GF-D8 (cell line): ENCODE measurements around the gene EFCAB8.
"Not testable (repeated sequence)": the region's sequence is repeated elsewhere in the genome, so short reads cannot be mapped to it uniquely, and the experiment has no call there.

ENCODE experiments used
- DNase-seq: peaks from one replicate; lab custom pipeline; 2025; lab: John Stamatoyannopoulos, UW

The EFCAB8 gene

GRCh38 chr20:32973077-32973717 lies 114.5 kb downstream of the EFCAB8 start:
- no peak for DNase-seq

DNA sequence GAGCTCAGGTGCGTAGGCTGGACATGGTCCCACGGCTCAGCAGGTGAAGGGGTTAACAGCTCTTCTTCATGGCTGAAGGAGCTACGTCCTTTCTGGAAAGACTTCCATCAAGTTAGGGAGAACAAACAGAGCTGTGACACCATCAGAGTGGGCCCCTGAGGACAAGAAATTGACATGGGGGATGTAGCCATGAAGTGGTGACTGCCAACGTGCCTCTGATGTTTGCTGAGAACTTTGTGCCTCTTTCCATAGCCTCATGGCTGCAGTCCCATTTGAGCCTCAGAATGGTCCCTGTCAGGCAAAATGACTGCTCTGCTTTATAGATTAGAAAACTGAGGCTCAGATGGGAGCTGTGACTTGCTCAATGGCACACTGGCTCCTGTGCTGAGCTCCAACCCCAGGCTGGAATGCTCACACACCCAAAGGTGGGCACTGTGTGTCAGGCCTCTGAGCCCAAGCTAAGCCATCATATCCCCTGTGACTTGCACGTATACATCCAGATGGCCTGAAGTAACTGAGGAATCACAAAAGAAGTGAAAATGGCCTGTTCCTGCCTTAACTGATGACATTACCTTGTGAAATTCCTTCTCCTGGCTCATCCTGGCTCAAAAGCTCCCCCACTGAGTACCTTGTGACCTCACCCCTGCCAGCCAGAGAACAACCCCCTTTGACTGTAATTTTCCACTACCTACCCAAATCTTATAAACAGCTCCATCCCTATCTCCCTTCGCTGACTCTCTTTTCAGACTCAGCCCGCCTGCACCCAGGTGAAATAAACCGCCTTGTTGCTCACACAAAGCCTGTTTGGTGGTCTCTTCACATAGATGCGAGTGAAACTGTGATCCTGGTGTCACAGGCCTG lies 115.7 kb downstream of the EFCAB8 start:
- not testable (repeated sequence) for DNase-seq

- not testable (repeated sequence) for DNase-seq
Measured at GRCh38 chr20:32975121-32975520, 116.4 kb downstream of the EFCAB8 start.

GRCh38 chr20:32975698-32976674 lies 117.3 kb downstream of the EFCAB8 start:
- DNase-seq: no peak

GRCh38 chr20:32976746-32977145 lies 118.0 kb downstream of the EFCAB8 start:
- no peak for DNase-seq

DNA sequence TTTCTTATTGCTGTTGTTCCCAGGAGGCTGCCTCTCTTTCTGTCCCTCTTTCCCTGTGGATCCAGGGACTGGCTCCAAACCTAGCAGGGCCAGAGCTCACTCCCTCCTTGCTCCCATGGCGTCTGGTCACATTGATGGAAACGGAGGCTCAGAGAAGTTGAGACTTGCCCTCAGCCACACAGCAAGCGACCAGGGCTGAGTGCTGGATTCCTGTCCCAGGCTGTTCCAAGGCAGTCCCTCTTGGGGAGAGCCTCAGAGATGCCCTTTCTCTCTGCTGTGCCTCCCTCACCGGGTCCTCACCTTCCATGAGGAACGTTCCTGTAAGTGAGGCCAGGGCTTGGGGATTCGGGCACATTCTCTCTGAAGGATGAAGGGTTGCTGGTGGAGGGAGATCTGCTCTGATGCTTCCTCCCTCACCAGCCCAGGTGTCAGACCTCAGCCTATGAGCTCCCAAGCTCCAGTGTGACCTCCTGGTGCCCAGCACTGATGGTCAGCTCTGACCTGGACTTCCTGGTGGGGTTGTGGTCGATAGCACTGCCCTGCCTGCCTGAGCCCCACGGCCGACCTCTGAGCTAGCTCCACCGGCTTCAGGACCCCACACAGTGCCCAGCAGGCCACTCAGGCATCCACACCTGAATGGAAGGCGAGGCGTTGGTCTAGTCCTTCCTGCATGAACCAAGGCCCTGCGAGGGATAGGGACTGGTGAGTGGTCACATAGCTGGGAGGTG lies 118.7 kb downstream of the EFCAB8 start:
- no peak for DNase-seq

- no peak for DNase-seq
Measured at GRCh38 chr20:32978009-32978335, 119.2 kb downstream of the EFCAB8 start.

GRCh38 chr20:32979201-32979998 lies 120.7 kb downstream of the EFCAB8 start:
- no peak for DNase-seq

GRCh38 chr20:32980131-32980941 lies 121.6 kb downstream of the EFCAB8 start:
- no peak for DNase-seq

GRCh38 chr20:32980990-32981389 lies 122.3 kb downstream of the EFCAB8 start:
- DNase-seq: no peak

DNA sequence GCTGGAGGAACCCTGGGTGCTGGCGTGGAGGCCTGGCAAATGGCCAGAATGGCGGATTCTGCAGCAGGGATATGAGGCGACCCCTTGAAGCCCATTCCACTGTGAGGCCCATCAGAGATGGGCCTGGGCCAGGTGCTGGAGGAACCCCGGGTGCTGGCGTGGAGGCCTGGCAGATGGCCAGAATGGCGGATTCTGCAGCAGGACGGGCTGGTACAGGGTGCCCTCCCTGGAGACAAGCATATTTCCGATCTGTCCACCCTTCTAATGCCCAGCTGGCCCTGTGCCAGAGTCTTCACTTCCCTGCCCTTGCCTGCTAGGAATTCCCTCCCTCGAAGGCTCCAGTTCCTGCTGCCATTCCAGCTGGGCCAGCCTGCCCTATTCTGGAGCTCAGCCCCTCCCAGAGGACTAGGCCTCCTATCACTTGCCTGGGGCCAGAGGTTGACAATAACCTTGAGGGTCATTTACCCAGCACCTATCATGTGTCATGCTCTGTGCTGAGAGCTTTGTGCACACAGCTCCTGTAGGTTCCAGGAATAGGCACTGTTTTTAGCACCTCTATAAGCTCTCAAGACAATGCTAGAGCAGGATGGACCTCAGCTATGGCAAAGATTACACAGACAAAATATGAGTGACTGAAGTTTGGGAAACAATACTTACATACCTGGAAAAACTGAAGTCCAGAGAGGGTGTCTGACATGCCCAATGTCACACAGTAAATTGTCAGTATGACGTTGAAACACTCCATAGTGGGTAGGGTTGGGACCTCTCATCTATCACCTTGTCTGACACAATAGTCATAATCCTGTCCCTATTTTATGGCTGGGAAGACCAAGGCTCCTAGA lies 124.1 kb downstream of the EFCAB8 start:
- DNase-seq: no peak

GRCh38 chr20:32983459-32984112 lies 124.9 kb downstream of the EFCAB8 start:
- DNase-seq: no peak

DNA sequence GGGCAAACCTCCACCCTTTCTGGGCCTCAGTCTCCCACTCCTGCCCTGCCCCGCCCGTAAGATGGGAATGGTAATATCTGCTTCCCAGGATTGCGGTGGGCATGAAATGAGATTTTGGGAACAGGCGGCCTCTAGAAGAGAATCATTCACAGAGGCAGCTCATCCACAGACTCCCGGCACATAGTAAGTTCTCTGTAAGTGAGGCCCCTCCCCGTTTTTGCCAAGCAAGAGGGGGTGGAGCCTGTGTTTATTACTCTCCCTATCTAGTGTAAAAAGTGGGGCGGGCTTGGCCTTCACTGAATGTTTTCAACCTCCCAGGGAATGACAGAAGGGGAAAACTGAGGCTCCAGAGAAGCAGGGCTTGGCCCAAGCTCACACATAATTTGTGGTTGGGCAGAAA lies 125.5 kb downstream of the EFCAB8 start:
- no peak for DNase-seq

- DNase-seq: no peak
Measured at GRCh38 chr20:32984631-32985354, 126.1 kb downstream of the EFCAB8 start.

- DNase-seq: no peak
Measured at GRCh38 chr20:32985596-32985995, 126.9 kb downstream of the EFCAB8 start.

DNA sequence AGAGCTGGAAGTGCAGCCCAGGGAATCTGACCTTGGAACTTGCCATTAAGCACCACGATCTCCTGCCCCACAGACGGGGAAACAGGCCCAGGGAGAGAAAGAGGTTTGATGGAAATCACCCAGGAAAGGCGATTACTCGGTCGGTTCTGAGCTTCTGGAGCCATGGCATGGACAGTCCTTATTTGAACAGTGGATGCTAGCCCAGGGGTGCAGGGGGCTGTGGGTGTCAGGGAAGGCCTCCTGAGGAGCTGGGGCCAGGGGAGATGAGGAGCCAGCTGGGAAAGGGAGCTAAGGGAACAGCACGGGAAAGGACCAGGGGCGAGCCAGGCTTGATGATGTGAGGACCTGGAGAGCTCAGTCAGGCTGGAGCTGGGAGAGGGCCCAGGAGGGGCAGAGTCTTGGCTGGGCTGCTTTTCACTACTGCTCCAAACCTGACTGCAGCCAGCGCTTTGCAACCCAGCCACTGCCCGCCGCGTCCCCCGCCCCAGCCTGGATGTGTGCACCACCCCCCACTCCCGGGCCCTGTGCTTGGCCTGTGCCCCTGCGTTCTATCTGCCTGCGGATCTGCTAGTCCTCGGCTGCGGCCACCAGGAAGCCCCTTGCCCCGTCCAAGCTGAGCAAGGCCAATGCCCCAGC lies 127.7 kb downstream of the EFCAB8 start:
- DNase-seq: no peak

DNA sequence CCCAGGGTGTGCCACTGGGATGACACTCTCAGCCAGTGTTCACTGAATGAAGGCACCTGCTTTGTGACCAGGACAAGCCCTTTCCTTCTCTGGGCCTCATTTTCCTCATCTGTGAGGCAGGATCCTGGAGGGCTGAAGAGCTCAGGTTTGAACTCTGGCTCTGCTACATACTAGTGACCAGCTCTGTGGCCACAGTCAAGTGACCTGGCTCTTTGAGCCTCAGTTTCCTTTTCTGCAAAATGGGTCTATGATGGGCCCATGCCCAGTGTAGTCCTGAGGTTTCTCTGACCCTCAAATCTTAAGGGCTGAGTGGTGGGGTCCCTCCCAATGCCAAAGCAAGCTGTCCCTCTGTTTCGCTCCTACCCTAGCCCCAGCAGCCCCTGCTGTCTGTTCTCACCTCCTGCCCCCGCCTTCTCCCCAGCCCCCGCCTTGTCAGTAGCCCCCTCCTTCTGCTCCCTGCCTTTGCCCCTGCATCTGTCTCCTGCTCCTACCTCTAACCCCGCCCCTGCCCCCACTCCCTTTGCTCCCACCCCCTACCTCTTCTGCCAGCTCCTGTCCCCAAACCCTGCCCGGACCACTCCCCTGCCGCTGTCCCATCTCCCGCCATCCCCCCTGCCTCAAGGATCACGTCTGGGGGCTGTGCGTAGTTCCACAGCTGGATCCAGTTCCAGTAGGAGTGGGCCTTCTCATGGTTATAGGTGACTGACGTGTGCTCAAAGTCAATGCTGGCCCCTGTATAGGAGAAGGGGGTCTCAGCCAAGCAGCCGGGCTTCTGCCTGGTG lies 128.5 kb downstream of the EFCAB8 start:
- no peak for DNase-seq
